ENCODE results near the gene ADH1C. TPM values are rescaled to one million over a fixed set of nuclear protein-coding genes. Genes with fewer than 3 reads are reported as not detected.
"Not testable (repeated sequence)": the region's sequence is repeated elsewhere in the genome, so short reads cannot be mapped to it uniquely, and the experiment has no call there.

The ADH1C gene
- total RNA-seq, 2 experiments from 2014 or later: not detected

DNA sequence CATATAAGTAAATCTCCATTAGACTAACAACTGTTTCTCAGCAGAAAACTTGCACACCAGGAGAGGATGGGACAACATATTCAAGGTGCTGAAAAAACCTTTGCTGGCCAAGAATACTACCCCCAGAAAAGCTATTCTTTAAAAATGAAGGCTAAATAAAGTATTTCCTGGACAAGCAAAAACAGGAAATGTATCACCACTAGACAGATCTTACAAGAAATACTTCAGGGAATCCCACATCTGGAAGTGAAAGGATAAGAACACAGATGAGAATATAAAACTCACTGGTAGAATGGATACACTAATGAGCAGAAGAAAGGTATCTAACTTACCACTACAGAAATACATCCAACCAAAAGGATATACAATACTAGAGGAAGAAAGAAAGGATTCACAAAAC is 27.0 kb upstream of the ADH1C start:
- H3K9me3 Mint-ChIP-seq: peaks cover 3% of the 10 kb centered on the region
- POLR2A ChIA-PET: no interaction called here
- DNase-seq: no peak
- intact Hi-C loops (cut with micrococcal nuclease): no loop called here
- CTCF ChIA-PET: interaction anchor here (1.9 kb wide), 1 partner anchor 25 kb away, joined by 4 read pairs; no protein-coding TSS in a partner anchor
- no peaks in the 10 kb centered on the region for H3K4me1 Mint-ChIP-seq (ENCODE audit: low read depth)
- peaks cover 10% of the 10 kb centered on the region for H3K27me3 Mint-ChIP-seq
- H3K36me3 Mint-ChIP-seq: no peaks in the 10 kb centered on the region
- H3K27ac Mint-ChIP-seq: no peak overlapping the region
- no peak overlapping the region for H3K4me3 Mint-ChIP-seq

GRCh38 chr4:99378876-99379275 is 26.3 kb upstream of the ADH1C start:
- Mint-ChIP-seq H3K36me3 (no peaks in the 10 kb centered on the region), H3K4me1 (ENCODE audit: low read depth) (no peaks in the 10 kb centered on the region), H3K9me3 (peaks cover 6% of the 10 kb centered on the region), H3K27me3 (peaks cover 9% of the 10 kb centered on the region), H3K27ac (no peak overlapping the region), H3K4me3 (no peak overlapping the region)
- no peak for DNase-seq
- POLR2A ChIA-PET: no interaction called here
- intact Hi-C loops (cut with micrococcal nuclease): no loop called here
- CTCF ChIA-PET: no interaction called here

DNA sequence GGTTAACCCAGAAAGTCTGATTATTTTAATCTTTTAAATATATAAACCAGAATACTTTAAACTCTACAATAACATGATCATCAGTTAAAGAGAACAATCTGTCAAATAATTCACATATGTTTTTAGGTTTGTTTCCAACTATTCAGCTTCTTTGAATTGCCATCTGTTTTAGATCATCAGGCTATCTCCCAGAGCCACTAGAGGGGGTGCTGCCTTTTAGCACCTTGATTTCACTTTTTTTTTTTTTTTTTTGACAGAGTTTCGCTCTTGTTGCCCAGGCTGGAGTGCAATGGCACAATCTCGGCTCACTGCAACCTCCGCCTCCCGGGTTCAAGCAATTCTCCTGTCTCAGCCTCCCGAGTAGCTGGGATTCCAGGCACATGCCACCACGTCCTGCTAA is 24.8 kb upstream of the ADH1C start:
- H3K4me3 Mint-ChIP-seq; H3K4me1 Mint-ChIP-seq (ENCODE audit: low read depth); H3K27me3 Mint-ChIP-seq; DNase-seq; H3K36me3 Mint-ChIP-seq; intact Hi-C loops (cut with micrococcal nuclease); POLR2A ChIA-PET; H3K27ac Mint-ChIP-seq: not testable (repeated sequence)
- peaks cover 16% of the 10 kb centered on the region for H3K9me3 Mint-ChIP-seq
- CTCF ChIA-PET: interaction anchor here (0.8 kb wide), 1 partner anchor 229 kb away, joined by 3 read pairs; no protein-coding TSS in a partner anchor

GRCh38 chr4:99372464-99372863 is 19.9 kb upstream of the ADH1C start:
- POLR2A ChIA-PET; CTCF ChIA-PET; intact Hi-C loops (cut with micrococcal nuclease); H3K36me3 Mint-ChIP-seq; H3K4me1 Mint-ChIP-seq (ENCODE audit: low read depth); H3K27me3 Mint-ChIP-seq; DNase-seq; H3K4me3 Mint-ChIP-seq; H3K27ac Mint-ChIP-seq: not testable (repeated sequence)
- peaks cover 27% of the 10 kb centered on the region for H3K9me3 Mint-ChIP-seq

DNA sequence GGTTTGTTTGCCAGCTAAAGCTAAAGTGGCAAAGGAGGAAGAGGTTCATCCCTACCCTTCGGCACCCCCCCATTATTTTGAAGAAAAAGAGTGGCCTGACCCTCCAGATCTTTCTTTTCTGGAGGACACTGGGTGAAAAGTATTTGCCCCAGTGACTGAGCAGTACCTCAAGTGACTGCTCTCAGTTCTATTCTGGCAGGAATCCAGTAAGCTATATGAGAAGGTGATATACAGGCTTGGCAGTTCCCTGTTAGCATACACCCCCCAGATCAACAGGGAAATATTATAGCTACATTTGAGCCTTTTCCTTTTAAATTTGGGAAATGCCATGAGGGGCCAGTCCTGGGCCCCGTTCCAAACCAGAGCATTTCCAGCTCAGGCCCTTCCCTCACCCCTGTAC is 15.3 kb upstream of the ADH1C start:
- intact Hi-C loops (cut with micrococcal nuclease); CTCF ChIA-PET; H3K36me3 Mint-ChIP-seq; H3K27me3 Mint-ChIP-seq; DNase-seq; H3K4me1 Mint-ChIP-seq (ENCODE audit: low read depth); H3K27ac Mint-ChIP-seq; H3K4me3 Mint-ChIP-seq; POLR2A ChIA-PET: not testable (repeated sequence)
- H3K9me3 Mint-ChIP-seq: peaks cover 16% of the 10 kb centered on the region

DNA sequence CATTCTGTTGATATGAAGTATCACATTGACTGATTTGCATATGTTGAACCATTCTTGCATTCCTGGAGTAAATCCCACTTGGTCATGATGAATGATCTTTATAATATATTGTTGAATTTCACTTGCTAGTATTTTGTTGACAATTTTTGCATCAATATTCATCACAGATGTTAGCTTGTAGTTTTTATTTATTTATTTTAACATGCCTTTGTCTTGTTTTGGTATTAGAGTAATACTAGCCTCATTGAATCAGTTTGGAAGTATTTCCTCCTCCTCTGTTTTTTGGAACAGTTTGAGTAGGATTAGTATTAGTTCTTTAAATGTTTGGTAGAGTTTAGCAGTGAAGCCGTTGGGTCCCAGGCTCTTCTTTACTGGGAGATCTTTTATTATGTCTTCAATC is 13.9 kb upstream of the ADH1C start:
- Mint-ChIP-seq H3K27ac (no peak overlapping the region), H3K4me3 (no peak overlapping the region), H3K27me3 (peaks cover 9% of the 10 kb centered on the region), H3K9me3 (peaks cover 3% of the 10 kb centered on the region), H3K4me1 (ENCODE audit: low read depth) (no peaks in the 10 kb centered on the region), H3K36me3 (no peaks in the 10 kb centered on the region)
- intact Hi-C loops (cut with micrococcal nuclease): no loop called here
- ChIA-PET CTCF (no interaction called here), POLR2A (no interaction called here)
- DNase-seq: no peak

- CTCF ChIA-PET: no interaction called here
- POLR2A ChIA-PET: no interaction called here
- DNase-seq: no peak
- H3K27me3 Mint-ChIP-seq: peaks cover 5% of the 10 kb centered on the region
- H3K27ac Mint-ChIP-seq: no peak overlapping the region
- H3K9me3 Mint-ChIP-seq: no peaks in the 10 kb centered on the region
- no peaks in the 10 kb centered on the region for H3K36me3 Mint-ChIP-seq
- H3K4me1 Mint-ChIP-seq (ENCODE audit: low read depth): no peaks in the 10 kb centered on the region
- H3K4me3 Mint-ChIP-seq: no peak overlapping the region
- intact Hi-C loops (cut with micrococcal nuclease): no loop called here
Measured at GRCh38 chr4:99362768-99363167, 10.2 kb upstream of the ADH1C start.

DNA sequence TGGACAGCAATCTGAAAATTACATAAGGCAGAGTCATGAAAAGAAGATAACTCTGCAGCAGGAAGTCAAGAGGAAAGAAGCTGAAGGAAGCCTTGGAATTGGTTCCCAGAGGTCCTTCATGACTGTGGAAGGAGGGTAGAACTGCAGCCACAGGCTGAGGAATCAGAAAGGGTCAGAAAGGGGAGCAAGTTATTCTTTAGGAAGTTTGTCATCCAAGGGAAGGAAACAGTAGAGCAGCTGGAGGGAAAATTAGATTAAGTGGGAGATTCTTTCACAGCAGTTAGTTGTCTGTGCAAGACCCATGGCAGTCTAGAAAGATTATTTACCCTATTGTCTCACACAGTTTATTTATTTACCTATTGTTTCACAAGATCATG is 9.3 kb upstream of the ADH1C start:
- no peaks in the 10 kb centered on the region for H3K9me3 Mint-ChIP-seq
- ChIA-PET CTCF (no interaction called here), POLR2A (no interaction called here)
- no peaks in the 10 kb centered on the region for H3K36me3 Mint-ChIP-seq
- peaks cover 1% of the 10 kb centered on the region for H3K27me3 Mint-ChIP-seq
- no peaks in the 10 kb centered on the region for H3K4me1 Mint-ChIP-seq (ENCODE audit: low read depth)
- H3K27ac Mint-ChIP-seq: no peak overlapping the region
- no peak for DNase-seq
- no peak overlapping the region for H3K4me3 Mint-ChIP-seq
- intact Hi-C loops (cut with micrococcal nuclease): no loop called here

GRCh38 chr4:99361268-99361898 is 8.8 kb upstream of the ADH1C start:
- Mint-ChIP-seq H3K27me3 (peaks cover 1% of the 10 kb centered on the region), H3K27ac (no peak overlapping the region), H3K36me3 (no peaks in the 10 kb centered on the region), H3K4me1 (ENCODE audit: low read depth) (no peaks in the 10 kb centered on the region), H3K4me3 (no peak overlapping the region), H3K9me3 (no peaks in the 10 kb centered on the region)
- CTCF ChIA-PET: no interaction called here
- intact Hi-C loops (cut with micrococcal nuclease): no loop called here
- POLR2A ChIA-PET: no interaction called here
- no peak for DNase-seq

DNA sequence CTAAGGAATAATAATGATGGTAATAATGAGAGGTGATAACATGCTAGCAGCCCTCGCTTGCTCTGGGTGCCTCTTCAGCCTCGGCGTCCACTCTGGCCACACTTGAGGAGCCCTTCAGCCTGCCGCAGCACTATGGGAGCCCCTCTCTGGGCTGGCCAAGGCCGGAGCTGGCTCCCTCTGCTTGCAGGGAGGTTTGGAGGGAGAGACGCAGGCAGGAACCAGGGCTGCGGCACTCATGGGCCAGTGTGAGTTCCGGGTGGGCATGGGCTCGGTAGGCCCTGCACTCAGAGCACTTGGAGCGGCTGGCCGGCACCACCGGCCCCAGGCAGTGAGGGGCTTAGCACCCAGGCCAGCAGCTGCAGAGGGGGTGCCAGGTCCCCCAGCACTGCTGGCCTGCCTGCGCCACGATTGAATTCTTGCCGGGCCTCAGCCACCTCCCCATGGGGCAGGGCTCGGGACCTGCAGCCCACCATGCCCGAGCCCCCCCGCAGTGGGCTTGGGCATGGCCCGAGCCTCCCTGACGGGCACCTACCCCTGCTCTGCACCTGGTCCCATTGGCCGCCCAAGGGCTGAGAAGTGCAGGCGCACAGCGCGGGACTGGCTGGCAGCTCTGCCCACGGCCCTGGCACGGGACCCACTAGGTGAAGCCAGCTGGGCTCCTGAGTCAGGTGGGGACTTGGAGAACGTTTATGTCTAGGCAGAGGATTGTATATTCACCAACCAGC is 7.1 kb upstream of the ADH1C start:
- Mint-ChIP-seq H3K9me3 (peaks cover 7% of the 10 kb centered on the region), H3K4me3 (no peak overlapping the region), H3K27me3 (peaks cover 1% of the 10 kb centered on the region), H3K27ac (no peak overlapping the region), H3K36me3 (no peaks in the 10 kb centered on the region), H3K4me1 (ENCODE audit: low read depth) (no peaks in the 10 kb centered on the region)
- ChIA-PET POLR2A (no interaction called here), CTCF (no interaction called here)
- no peak for DNase-seq
- intact Hi-C loops (cut with micrococcal nuclease): no loop called here

DNA sequence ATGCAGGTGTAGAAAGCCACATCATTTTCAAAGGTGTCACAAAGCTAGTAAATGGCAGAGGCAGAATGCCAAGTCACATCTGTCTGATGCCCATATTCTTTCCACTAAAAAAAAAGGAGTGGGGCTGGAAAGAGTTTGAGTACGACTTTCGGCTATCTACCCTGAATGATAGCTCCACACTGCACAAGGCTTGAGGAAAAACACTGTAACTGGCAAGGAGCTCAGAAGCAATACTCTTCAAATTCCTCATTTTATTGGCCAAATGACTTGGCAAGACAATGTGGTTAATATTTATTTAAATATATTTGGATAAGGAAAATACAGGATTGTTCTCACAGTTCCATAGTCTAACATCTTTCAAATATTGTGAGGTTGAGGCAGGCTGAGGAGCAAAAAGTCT is 5.4 kb upstream of the ADH1C start:
- H3K9me3 Mint-ChIP-seq: peaks cover 7% of the 10 kb centered on the region
- intact Hi-C loops (cut with micrococcal nuclease): no loop called here
- CTCF ChIA-PET: no interaction called here
- no peak overlapping the region for H3K4me3 Mint-ChIP-seq
- H3K27me3 Mint-ChIP-seq: peaks cover 1% of the 10 kb centered on the region
- POLR2A ChIA-PET: no interaction called here
- H3K4me1 Mint-ChIP-seq (ENCODE audit: low read depth): no peaks in the 10 kb centered on the region
- no peak for DNase-seq
- H3K36me3 Mint-ChIP-seq: no peaks in the 10 kb centered on the region
- H3K27ac Mint-ChIP-seq: no peak overlapping the region

GRCh38 chr4:99356992-99357391 is 4.4 kb upstream of the ADH1C start:
- ChIA-PET CTCF (no interaction called here), POLR2A (no interaction called here)
- intact Hi-C loops (cut with micrococcal nuclease): no loop called here
- Mint-ChIP-seq H3K27me3 (peaks cover 5% of the 10 kb centered on the region), H3K27ac (no peak overlapping the region), H3K9me3 (peaks cover 7% of the 10 kb centered on the region), H3K36me3 (no peaks in the 10 kb centered on the region), H3K4me3 (no peak overlapping the region), H3K4me1 (ENCODE audit: low read depth) (no peaks in the 10 kb centered on the region)
- DNase-seq: no peak

- POLR2A ChIA-PET; DNase-seq; H3K27ac Mint-ChIP-seq; intact Hi-C loops (cut with micrococcal nuclease); H3K27me3 Mint-ChIP-seq; H3K4me3 Mint-ChIP-seq; H3K9me3 Mint-ChIP-seq; CTCF ChIA-PET; H3K4me1 Mint-ChIP-seq (ENCODE audit: low read depth); H3K36me3 Mint-ChIP-seq: not testable (repeated sequence)
Measured at GRCh38 chr4:99356149-99356548, 3.6 kb upstream of the ADH1C start.

Data from activated CD4-positive, alpha-beta memory T cell treated with anti-CD3 and anti-CD28 coated beads for 36 hours (primary cell).